HG03175 (cell line): Measurements from ENCODE around the gene FSIP1.
A peak's percentile ranks its signal among the peaks of the same experiment; 100 is the strongest.

Experiments used
- ATAC-seq: cut with Tn5 transposase; IDR thresholded peaks from one replicate; pipeline ENCODE4 v1.9.1; 2021; ENCODE audit warnings: mild to moderate bottlenecking, moderate library complexity; ENCODE audit not compliant: unreplicated experiment

Gene FSIP1

GRCh38 chr15:39625451-39625850 lies 157.2 kb downstream of the FSIP1 start:
- ATAC-seq: no peak

DNA sequence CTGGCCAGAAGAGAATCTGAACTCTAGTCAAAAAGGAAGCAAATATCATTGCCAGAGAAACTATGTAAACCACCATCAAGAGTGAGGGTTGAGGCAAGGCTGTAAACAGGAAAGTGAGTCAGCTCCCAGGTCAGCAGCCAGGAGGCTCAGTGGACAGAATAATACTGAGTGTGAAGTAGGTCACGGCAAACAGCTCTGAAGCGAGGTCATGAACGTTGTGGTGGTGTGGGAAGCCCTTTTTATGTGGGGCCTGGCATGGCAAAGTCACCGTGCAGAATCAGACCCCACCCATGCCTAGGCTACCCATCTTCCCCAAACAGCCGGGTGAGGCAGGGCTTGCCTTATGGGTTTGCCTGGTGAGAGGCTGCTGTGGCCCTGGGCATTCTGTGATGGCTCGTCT lies 157.8 kb downstream of the FSIP1 start:
- no peak for ATAC-seq

DNA sequence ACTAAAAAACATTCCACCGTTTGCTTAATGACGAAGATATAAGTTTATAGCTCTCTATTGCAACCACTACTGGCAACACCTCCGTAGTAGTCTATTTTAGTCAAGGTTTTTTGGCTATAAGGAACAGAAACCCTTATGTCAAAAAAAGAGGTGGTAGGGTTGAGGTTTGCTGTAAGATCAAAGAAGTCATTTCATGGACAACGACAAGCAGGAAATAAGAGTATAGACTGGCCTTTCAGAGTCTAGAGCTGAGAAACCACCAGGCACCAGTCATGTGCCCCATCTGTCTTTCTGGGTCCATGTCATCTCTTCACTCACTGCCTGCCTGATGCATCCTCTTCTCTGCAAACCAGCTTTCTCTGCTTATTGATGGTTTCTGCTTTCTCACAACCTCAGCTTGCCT lies 159.1 kb downstream of the FSIP1 start:
- peak; percentile 95 for ATAC-seq

- no peak for ATAC-seq
Measured at GRCh38 chr15:39622660-39623516, 159.8 kb downstream of the FSIP1 start.

DNA sequence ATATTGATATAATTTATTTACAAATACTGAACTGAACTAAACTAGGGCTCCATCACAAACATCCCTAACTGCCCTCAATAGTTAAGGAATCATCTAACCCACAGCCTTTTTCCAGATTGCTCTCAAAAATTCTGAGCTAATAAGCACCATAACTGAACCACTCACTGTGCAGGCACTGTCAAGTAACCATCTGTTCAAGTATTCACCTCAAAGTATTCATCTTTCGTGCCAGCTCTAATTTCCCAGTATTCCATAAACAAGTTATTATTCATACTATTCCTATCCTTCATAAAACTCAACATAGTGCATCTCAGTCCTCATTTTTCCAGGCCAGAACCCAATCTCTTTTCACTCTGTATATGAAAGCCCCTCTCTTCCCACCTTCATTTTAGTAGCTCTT lies 160.7 kb downstream of the FSIP1 start:
- no peak for ATAC-seq

DNA sequence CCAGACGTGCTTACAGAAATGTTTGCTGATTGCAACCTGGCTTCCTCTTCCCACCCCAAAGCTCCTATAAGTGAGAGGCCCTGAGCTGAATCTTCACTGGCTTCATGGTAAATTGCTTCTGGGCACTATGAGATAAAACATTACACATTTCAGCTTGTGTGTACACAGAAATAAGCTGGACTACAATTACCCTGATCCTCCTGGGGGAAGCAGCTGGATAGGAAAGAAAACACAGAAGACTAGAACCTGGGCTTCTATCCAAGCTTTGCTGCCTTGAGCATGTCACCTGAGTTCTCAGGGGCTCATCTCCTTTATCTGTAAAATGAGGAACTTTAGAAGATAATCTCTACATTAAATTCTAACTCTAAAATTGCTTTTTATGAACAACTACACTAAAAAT lies 161.4 kb downstream of the FSIP1 start:
- no peak for ATAC-seq

GRCh38 chr15:39618063-39618823 lies 164.4 kb downstream of the FSIP1 start:
- no peak for ATAC-seq

- ATAC-seq: no peak
Measured at GRCh38 chr15:39616731-39617455, 165.7 kb downstream of the FSIP1 start.

DNA sequence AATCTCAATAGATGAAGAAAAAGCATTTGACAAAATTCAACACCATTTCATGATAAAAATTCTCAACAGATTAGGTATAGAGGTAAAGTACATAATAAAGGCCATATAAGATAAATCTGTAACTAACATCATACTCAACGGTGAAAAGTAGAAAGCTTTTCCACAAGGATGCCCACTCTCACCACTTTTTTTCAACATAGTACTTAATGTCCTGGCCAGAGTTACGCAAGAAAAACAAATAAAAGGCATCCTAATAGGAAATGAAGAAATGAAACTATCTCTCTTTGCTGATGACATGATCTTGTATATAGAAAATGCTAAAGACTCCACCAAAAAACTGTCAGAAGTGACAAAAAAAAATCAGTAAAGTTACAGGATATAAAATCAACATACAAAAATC lies 168.8 kb downstream of the FSIP1 start:
- ATAC-seq: no peak

- ATAC-seq: no peak
Measured at GRCh38 chr15:39613271-39613670, 169.4 kb downstream of the FSIP1 start.

- no peak for ATAC-seq
Measured at GRCh38 chr15:39610665-39611064, 172.0 kb downstream of the FSIP1 start.

DNA sequence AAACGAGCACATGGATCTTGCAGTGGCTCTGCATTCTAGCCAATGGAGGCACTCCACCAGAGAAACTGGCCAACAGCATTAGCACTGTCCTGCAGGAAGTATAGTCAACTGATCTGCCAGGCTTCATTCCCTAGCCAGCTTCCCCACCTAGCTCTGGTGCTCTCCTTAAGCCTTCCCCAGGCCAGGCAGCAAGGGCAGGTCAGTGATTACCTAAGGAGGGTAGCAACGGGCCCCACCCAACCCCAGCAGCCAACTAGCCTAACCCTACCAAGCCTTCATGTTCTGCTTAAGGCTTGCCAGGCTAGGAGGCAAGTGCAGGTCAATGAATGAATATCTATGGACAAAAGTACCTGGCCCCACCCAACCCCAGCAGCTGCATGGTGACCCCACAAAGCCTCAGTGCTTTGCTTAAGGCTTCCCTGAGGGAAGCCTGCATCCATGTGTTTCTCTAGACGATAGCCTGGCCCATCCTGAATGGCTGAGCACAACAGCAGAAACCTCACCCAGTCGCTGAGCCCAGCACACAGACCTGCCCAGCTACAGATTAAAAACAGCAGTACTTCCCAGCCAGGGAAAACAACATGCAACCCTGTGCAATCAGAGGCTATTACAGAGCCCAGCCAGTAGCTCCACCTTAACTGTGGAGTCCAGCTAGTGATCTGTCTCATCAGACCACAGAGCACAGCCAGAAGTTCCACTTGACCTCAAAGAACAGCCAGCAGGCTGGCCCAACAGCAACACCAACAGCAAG lies 173.3 kb downstream of the FSIP1 start:
- no peak for ATAC-seq

DNA sequence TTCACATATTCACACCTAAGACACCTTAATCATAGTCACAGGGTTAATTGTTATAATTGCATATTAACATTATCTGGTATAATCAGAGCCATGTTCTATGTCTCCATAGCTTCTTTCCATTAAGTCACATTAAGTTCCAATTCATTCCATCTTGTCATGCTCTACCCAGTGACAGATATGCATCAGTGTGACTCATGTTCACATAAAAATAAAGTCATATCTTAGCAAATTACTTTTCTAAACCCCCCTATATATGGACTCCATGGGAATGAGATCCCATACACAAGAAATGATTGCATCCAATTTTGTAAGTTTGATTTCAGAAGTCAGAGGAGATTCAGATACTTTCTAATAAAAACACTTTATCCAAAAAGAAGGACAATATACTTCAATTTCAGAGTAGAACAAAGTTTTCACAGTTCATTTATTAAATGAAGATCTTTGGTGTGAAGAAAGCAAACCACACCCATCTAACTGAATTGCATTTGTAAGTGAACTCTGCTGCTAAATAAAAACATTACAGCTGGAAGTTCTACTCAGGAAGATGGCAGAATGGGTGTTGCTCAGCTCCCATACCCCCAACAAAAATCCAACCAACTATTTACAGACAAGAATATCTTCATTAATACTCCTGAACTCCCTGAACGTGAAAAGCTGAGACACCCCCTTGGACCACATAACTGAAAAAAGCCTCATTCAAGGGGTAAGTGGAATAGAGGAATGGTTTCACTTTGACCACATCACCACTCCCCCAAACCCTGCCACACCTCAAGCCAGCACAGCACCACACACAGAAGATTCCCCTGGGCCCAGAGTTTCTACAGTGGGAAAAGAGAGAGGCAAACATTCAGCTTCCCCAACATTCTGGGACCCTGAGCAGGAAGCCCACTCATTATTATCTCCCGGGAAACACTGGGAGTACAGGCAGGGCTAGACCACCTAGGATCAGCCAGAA lies 174.2 kb downstream of the FSIP1 start:
- no peak for ATAC-seq

DNA sequence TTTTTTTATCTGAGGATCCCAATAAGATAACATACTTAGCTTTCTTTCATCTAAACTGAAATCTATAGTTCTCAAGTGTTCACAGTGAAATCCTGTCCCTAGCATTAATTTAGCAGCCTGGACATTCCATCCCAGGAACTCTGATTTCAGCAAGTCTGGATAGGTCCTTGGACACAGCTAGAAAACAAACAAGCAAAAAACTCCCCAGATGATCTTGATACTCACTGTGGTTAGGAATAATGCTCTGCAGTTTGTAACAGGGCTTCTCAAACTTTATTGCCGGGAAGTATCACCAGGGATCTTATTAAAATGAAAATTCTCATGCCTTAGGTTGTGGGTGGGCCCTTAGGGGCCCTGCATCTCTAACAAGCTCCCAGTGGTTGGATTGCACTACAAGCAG lies 177.5 kb downstream of the FSIP1 start:
- no peak for ATAC-seq

DNA sequence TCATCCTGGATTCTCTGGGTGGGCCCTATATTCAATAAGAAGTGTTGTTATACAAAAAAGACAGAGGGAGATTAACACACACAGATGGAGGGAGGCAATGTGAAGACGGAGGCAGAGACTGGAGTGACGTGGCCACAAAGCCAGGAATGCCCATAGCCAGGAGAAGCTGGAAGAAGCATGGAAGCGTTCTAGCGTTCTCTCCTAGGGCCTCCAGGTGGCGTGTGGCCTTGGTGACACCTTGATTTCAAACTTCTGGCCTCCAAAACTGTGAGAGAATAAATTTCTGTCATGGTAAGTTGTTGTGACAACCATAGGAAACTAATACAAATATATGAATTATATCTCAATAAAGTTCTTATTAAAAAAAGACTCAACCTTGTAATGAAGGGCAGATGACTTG lies 180.5 kb downstream of the FSIP1 start:
- ATAC-seq: no peak

DNA sequence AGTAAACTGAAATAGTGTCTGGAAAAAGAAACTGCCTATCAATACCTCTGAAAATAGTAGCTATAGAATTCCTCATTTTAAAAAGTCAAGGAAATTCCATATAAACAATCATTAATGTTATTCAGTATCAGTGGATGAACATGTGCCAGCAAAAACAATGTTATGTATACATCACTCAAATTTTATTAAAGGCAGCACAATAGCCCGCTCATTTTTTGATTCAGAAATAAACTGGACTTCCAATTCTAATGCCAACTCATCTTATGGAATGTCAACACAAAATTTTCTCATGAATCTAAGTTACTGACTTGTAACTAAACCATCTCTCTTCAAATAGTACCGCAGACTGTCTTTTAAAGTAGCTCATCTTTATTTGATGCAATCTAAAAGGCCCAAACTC lies 182.8 kb downstream of the FSIP1 start:
- no peak for ATAC-seq

DNA sequence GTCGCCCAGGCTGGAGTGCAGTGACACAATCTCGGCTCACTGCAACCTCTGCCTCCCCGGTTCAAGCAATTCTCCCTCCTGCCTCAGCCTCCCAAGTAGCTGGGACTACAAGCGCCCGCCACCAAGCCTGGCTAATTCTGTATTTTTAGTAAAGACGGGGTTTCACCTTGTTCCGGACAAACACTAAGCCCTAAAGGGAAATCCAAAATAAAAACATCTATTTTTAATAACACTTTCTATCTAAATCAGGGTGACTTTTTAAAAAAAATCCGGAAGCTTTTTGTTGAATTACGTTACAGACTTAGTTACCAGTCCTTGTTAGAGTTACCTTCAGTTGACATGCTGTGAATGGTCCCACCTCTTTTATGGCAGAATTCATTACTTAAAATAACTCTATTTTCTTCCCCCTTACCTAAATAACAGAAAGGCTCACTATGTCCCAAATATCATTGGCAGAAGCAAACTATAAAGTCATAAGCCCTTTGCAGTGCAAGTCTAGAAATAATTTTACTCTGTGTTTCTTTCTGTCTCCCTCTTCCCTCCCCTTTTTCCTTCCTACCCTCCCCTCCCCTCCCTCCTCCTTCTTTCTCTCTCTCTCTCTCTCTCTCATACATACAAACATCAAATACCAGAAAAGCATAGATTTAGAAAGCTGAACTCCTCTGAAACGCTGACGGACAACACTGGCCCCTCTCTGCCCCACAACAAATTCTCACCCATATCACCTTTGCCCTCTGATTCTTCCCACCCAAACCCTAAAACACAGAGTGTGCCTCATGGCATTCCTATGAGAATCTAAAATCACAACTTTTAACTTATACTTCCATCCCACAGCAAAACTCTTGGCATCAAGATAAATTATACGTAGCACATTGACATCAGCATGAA lies 183.4 kb downstream of the FSIP1 start:
- ATAC-seq: no peak

- no peak for ATAC-seq
Measured at GRCh38 chr15:39598186-39598850, 184.3 kb downstream of the FSIP1 start.
